IMR-90 (cell line): ENCODE data around the gene HPS4. TPM values are rescaled to one million over a fixed set of nuclear protein-coding genes. Genes with fewer than 3 reads are reported as not detected.

Experiments used
- ATAC-seq: fragments of 200-7000 bp; cut with Tn5 transposase; 2 replicates; pipeline ENCODE4 v1.9.1; 2020; ENCODE audit warnings: low read depth, mild to moderate bottlenecking, moderate library complexity
- BruUV-seq: library from RNA; stranded (reverse); fragments of 400-500 nt; replicated peaks from 2 replicates; lab custom pipeline; 2021; lab: Mats Ljungman, UMichigan
- CTCF ChIA-PET: fragments of 300-600 bp; formaldehyde crosslinking; extraction: SDS; loops from one replicate; lab custom pipeline; 2021; ENCODE audit warnings: antibody characterized with exemption; lab: Yijun Ruan, JAX
- POLR2A ChIA-PET: fragments of 300-600 bp; sonication (Branson Sonifier 250); formaldehyde crosslinking; loops from one replicate; lab custom pipeline; 2022; ENCODE audit warnings: antibody characterized with exemption; ENCODE audit not compliant: unreplicated experiment; lab: Charles Lee
- DNase-seq: peaks from one replicate; pipeline ENCODE4 v3.0.0; 2013
- H2AFZ ChIP-seq: replicated peaks from 2 replicates; pipeline ENCODE3; 2013; ENCODE audit warnings: low read length, mild to moderate bottlenecking; ENCODE audit not compliant: poor library complexity
- H2AK5ac ChIP-seq: 2 replicates; pipeline ENCODE4 v1.6.1; 2013; ENCODE audit warnings: low read depth, low read length, inconsistent platforms
- H2AK9ac ChIP-seq: replicated peaks from 2 replicates; pipeline ENCODE3; 2013; ENCODE audit warnings: mild to moderate bottlenecking, low read depth, low read length, moderate library complexity; ENCODE audit not compliant: poor library complexity
- H2BK120ac ChIP-seq: 2 replicates; pipeline ENCODE4 v1.6.1; 2013; ENCODE audit warnings: low read depth, low read length, inconsistent platforms
- H2BK15ac ChIP-seq: 3 replicates; pipeline ENCODE4 v1.6.1; 2013; ENCODE audit warnings: low read depth, low read length, inconsistent platforms
- H2BK20ac ChIP-seq: 2 replicates; pipeline ENCODE4 v1.6.1; 2013; ENCODE audit warnings: low read depth, mild to moderate bottlenecking, inconsistent platforms, low read length, moderate library complexity
- H2BK5ac ChIP-seq: 2 replicates; pipeline ENCODE4 v1.6.1; 2013; ENCODE audit warnings: mild to moderate bottlenecking, low read depth, low read length, inconsistent platforms; ENCODE audit not compliant: poor library complexity, severe bottlenecking
- H3K14ac ChIP-seq: replicated peaks from 2 replicates; pipeline ENCODE4 v1.6.1; 2013; ENCODE audit warnings: low read depth, low read length, inconsistent platforms
- H3K18ac ChIP-seq: 2 replicates; pipeline ENCODE4 v1.6.1; 2013; ENCODE audit warnings: low read depth, low read length, control low read depth
- H3K23ac ChIP-seq: 2 replicates; pipeline ENCODE4 v1.6.1; 2013; ENCODE audit warnings: low read depth, low read length, inconsistent platforms
- H3K27ac ChIP-seq: 2 replicates; pipeline ENCODE4 v1.5.1; 2013; ENCODE audit warnings: mild to moderate bottlenecking, control low read depth, low read length; ENCODE audit not compliant: insufficient read depth
- H3K27me3 ChIP-seq: 2 replicates; pipeline ENCODE4 v1.6.1; 2013; ENCODE audit warnings: low read length; ENCODE audit not compliant: control insufficient read depth, insufficient read depth
- H3K36me3 ChIP-seq: 2 replicates; pipeline ENCODE4 v1.6.1; 2013; ENCODE audit warnings: low read length, mixed read lengths; ENCODE audit not compliant: control insufficient read depth, insufficient read depth
- H3K4ac ChIP-seq: 2 replicates; pipeline ENCODE4 v1.6.1; 2013; ENCODE audit warnings: low read depth, low read length, inconsistent platforms
- H3K4me1 ChIP-seq: 2 replicates; pipeline ENCODE4 v1.6.1; 2013; ENCODE audit warnings: low read length, mixed read lengths; ENCODE audit not compliant: control insufficient read depth, insufficient read depth
- H3K4me2 ChIP-seq: 2 replicates; pipeline ENCODE4 v1.6.1; 2013; ENCODE audit warnings: low read depth, mild to moderate bottlenecking, control low read depth, low read length, moderate library complexity
- H3K4me3 ChIP-seq: 2 replicates; pipeline ENCODE4 v1.5.1; 2013; ENCODE audit warnings: low read depth, mild to moderate bottlenecking, control low read depth, low read length, moderate library complexity; ENCODE audit not compliant: insufficient read depth
- H3K56ac ChIP-seq: 2 replicates; pipeline ENCODE4 v1.6.1; 2013; ENCODE audit warnings: low read length, inconsistent platforms; ENCODE audit not compliant: insufficient read depth; ENCODE audit errors: extremely low read depth
- H3K79me1 ChIP-seq, 2 experiments: 2 replicates each; pipeline ENCODE4 v1.6.1; 2013; ENCODE audit warnings: low read length in 2 of 2, inconsistent platforms in 1 of 2, low read depth in 1 of 2
- H3K9ac ChIP-seq: 2 replicates; pipeline ENCODE4 v1.6.1; 2013; ENCODE audit warnings: low read depth, low read length, control low read depth
- H3K9me1 ChIP-seq: 2 replicates; pipeline ENCODE4 v1.6.1; 2013; ENCODE audit warnings: low read length, inconsistent platforms; ENCODE audit not compliant: insufficient read depth
- H3K9me3 ChIP-seq: 2 replicates; pipeline ENCODE4 v1.6.1; 2013; ENCODE audit warnings: low read length; ENCODE audit not compliant: control insufficient read depth, insufficient read depth
- H4K20me1 ChIP-seq: 2 replicates; pipeline ENCODE4 v1.6.1; 2013; ENCODE audit warnings: low read length, inconsistent platforms; ENCODE audit not compliant: insufficient read depth
- H4K5ac ChIP-seq: 2 replicates; pipeline ENCODE4 v1.6.1; 2013; ENCODE audit warnings: mild to moderate bottlenecking, low read depth, low read length, control low read depth
- H4K8ac ChIP-seq, 2 experiments: 2 replicates each; pipeline ENCODE4 v1.6.1; 2013; ENCODE audit warnings: low read depth in 2 of 2, low read length in 2 of 2, control low read depth in 1 of 2, inconsistent platforms in 1 of 2
- H4K91ac ChIP-seq: 2 replicates; pipeline ENCODE4 v1.6.1; 2013; ENCODE audit warnings: low read depth, low read length, inconsistent platforms; ENCODE audit not compliant: insufficient read depth
- CEBPB ChIP-seq: IDR thresholded peaks from 2 replicates; pipeline ENCODE4 v1.6.1; 2012; ENCODE audit warnings: low read depth, low read length, improper control_type of control experiment
- NFE2L2 ChIP-seq: fragments of 150-350 bp; IDR thresholded peaks from 2 replicates; pipeline ENCODE4 v1.6.1; 2016; ENCODE audit warnings: low read depth, mild to moderate bottlenecking, low read length
- RAD21 ChIP-seq: IDR thresholded peaks from 2 replicates; pipeline ENCODE4 v1.6.1; 2012; ENCODE audit warnings: low read length, improper control_type of control experiment
- RFX5 ChIP-seq: IDR thresholded peaks from 2 replicates; pipeline ENCODE4 v1.8.0; 2012; ENCODE audit warnings: low read depth, mild to moderate bottlenecking, low read length, moderate library complexity
- USF2 ChIP-seq: fragments of 150-350 bp; IDR thresholded peaks from 2 replicates; pipeline ENCODE4 v1.6.1; 2017; ENCODE audit warnings: mild to moderate bottlenecking, antibody characterized with exemption, low read length, low read depth
- WGBS, 2 experiments: methylation state at CpG; one replicate each; pipeline versions ENCODE4 v1.1.5 to v1.1.7; 2013; ENCODE audit warnings: missing lambda C conversion rate in 2 of 2; ENCODE audit not compliant: insufficient read length in 1 of 2; ENCODE audit errors: extremely low coverage in 2 of 2; 5-methylcytosine and 5-hydroxymethylcytosine counted together
- dilution Hi-C: fragments of 300-500 bp; cut with HindIII; formaldehyde crosslinking; loops from one replicate; pipeline ENCODE4 v1.14.3; 2018; ENCODE audit warnings: low sequenced_read_pairs; ENCODE audit not compliant: unreplicated experiment
- in situ Hi-C: fragments of 300-500 bp; cut with MboI; formaldehyde crosslinking; loops from 3 replicates; pipeline ENCODE4 v1.14.3; 2019; ENCODE audit warnings: low sequenced_read_pairs, inconsistent platforms, mixed read lengths
- intact Hi-C: fragments of 100-400 bp; cut with micrococcal nuclease; formaldehyde crosslinking; loops from 2 replicates; pipeline ENCODE4 v1.10.0; 2022
- polyA plus RNA-seq, 3 experiments: library from polyadenylated mRNA; depleted of rRNA; stranded (reverse); fragments of >200 nt; gene quantifications; 2 replicates each; pipeline ENCODE4 v1.2.3, GENCODE V29; 2012; ENCODE audit warnings: low replicate concordance in 1 of 3
- total RNA-seq: library from RNA; depleted of rRNA; stranded (reverse); fragments of >200 nt; gene quantifications from 2 replicates; pipeline ENCODE4 v1.2.3, GENCODE V29; 2012

The HPS4 gene
- total and polyA plus RNA-seq, 2 of the 4 experiments (the other 2 are of a cell fraction), result 15.8 to 19.0 TPM

- TF ChIP-seq CEBPB (peak; percentile 52), NFE2L2 (no peak), RFX5 (no peak), USF2 (no peak), RAD21 (no peak)
- Histone ChIP-seq H4K20me1 (no peaks in the 10 kb centered on the region; the same call in 1 of the 2 replicates), H3K56ac (no peak overlapping the region), H3K4me2 (no peak overlapping the region), H3K4ac (no peak overlapping the region), H3K4me3 (no peak overlapping the region), H3K79me1 (peaks cover 26 to 48% of the 10 kb centered on the region in 2 experiments), H3K9ac (no peak overlapping the region), H4K5ac (no peak overlapping the region), H3K27me3 (no peaks in the 10 kb centered on the region), H4K8ac (no peak overlapping the region), H3K23ac (no peak overlapping the region), H3K9me3 (no peaks in the 10 kb centered on the region), H3K36me3 (peaks cover 27% of the 10 kb centered on the region), H2BK20ac (no peak overlapping the region), H3K18ac (no peak overlapping the region), H3K9me1 (no peaks in the 10 kb centered on the region), H3K4me1 (peaks cover 6% of the 10 kb centered on the region), H2AK9ac (no peak overlapping the region), H2BK120ac (no peak overlapping the region), H3K14ac (no peak overlapping the region), H2AK5ac (no peak overlapping the region), H2BK15ac (no peak overlapping the region), H3K27ac (no peak overlapping the region), H2AFZ (no peak overlapping the region), H2BK5ac (no peak overlapping the region), H4K91ac (no peak overlapping the region)
- no TSS peak for BruUV-seq
- dilution Hi-C loops (no loop called here), intact Hi-C loops (no loop called here), in situ Hi-C loops (no loop called here)
- DNase-seq (no peak), ATAC-seq (no peak)
- no CpG with 5 or more reads among the region's 5 CpGs for WGBS, 2 experiments
- POLR2A ChIA-PET, result no interaction called here
- CTCF ChIA-PET, result no interaction called here
These were observed 2.8 kb upstream of the HPS4 start for GRCh38 chr22:26486394-26486793.
